Measurements from ENCODE around the gene E2F2. TPM values are rescaled to one million over a fixed set of nuclear protein-coding genes. Genes with fewer than 3 reads are reported as not detected.

Gene E2F2
- total and polyA plus RNA-seq, 2 of the 13 experiments (the other 11 are each of a cell fraction or from before 2014, with no cell fraction given), result 0.65 to 6.6 TPM

- TF ChIP-seq BATF2 (CRISPR knock-in tag; IDR thresholded peaks at IDR 0.05) (no peak), HMGA1 (CRISPR knock-in tag; conservative IDR thresholded peaks at IDR 0.05) (no peak), ELF3 (CRISPR knock-in tag; IDR thresholded peaks at IDR 0.05) (peak; percentile 57; the same call in 1 of the 2 replicates), GABPB1 (CRISPR knock-in tag; IDR thresholded peaks at IDR 0.05) (peak; percentile 36; the same call in 1 of the 2 replicates), HNRNPUL1 (IDR thresholded peaks at IDR 0.05; ENCODE audit: low read depth, low read length) (no peak), IRX3 (CRISPR knock-in tag; IDR thresholded peaks at IDR 0.05; ENCODE audit: borderline replicate concordance, low read depth) (no peak), FOXC1 (CRISPR knock-in tag; IDR thresholded peaks at IDR 0.05; ENCODE audit: borderline replicate concordance) (no peak), ZNF446 (CRISPR knock-in tag; IDR thresholded peaks at IDR 0.05) (no peak), RXRB (CRISPR knock-in tag; IDR thresholded peaks at IDR 0.05; ENCODE audit: borderline replicate concordance) (peak; percentile 61; the same call in 1 of the 2 replicates), ZNF761 (CRISPR knock-in tag; conservative IDR thresholded peaks at IDR 0.05) (0 out of 2 replicates have a peak, but pooled peaks have one; percentile 66), AHDC1 (CRISPR knock-in tag; IDR thresholded peaks at IDR 0.05; ENCODE audit: borderline replicate concordance) (peak; percentile 36; the same call in 1 of the 2 replicates), ZBTB33 (CRISPR knock-in tag; IDR thresholded peaks at IDR 0.05) (0 out of 2 replicates have a peak, but pooled peaks have one; percentile 21), CBX5 (CRISPR knock-in tag; IDR thresholded peaks at IDR 0.05; ENCODE audit: borderline replicate concordance) (no peak), ARID4A (CRISPR knock-in tag; IDR thresholded peaks at IDR 0.05; ENCODE audit: borderline replicate concordance) (peak; percentile 80; the same call in 1 of the 2 replicates), ZFAT (CRISPR knock-in tag; conservative IDR thresholded peaks at IDR 0.05) (no peak), ZNF674 (CRISPR knock-in tag; IDR thresholded peaks at IDR 0.05; ENCODE audit: low read depth) (no peak)
Observed at GRCh38 chr1:23562137-23562876, 31.3 kb upstream of the E2F2 start (continued).

Measured in HepG2 (cell line).